Breast epithelium (tissue), 4 donors: ENCODE measurements around the gene SYT5. TPM values are rescaled to one million over a fixed set of nuclear protein-coding genes. Genes with fewer than 3 reads are reported as not detected.
A peak's percentile ranks its signal among the peaks of the same experiment; 100 is the strongest.

Source experiments
- DNase-seq, 2 donors: peaks; one replicate each; pipeline ENCODE4 v3.0.0-alpha.2; 2019; ENCODE audit warnings: low spot score in 2 of 2
- H3K27ac ChIP-seq, 2 donors: fragments of 200-600 bp; sonication (generic) in 1 of 2; one replicate each; pipeline ENCODE4 v1.5.1; 2016 to 2019; ENCODE audit warnings: mild to moderate bottlenecking in 1 of 2
- H3K27me3 ChIP-seq, 2 donors: fragments of 200-600 bp; sonication (generic) in 1 of 2; one replicate each; pipeline versions ENCODE4 v1.5.1 to v1.6.0; 2017 to 2019; ENCODE audit warnings: control low read depth in 1 of 2, mild to moderate bottlenecking in 1 of 2
- H3K36me3 ChIP-seq: fragments of 200-600 bp; one replicate; pipeline ENCODE4 v1.5.1; 2019
- H3K4me1 ChIP-seq, 2 donors: fragments of 200-600 bp; sonication (generic); one replicate each; pipeline ENCODE4 v1.5.1; 2016 to 2019; ENCODE audit warnings: control low read depth in 1 of 2
- H3K4me3 ChIP-seq, 3 donors: fragments of 200-600 bp; sonication (generic); 1 replicate in 2 of 3; 2 replicates in 1 of 3; pipeline ENCODE4 v1.5.1; 2016 to 2019; ENCODE audit warnings: mild to moderate bottlenecking in 3 of 3, moderate library complexity in 2 of 3
- H3K9me3 ChIP-seq, 2 donors: fragments of 200-600 bp; sonication (generic) in 1 of 2; one replicate each; pipeline ENCODE4 v1.5.1; 2016 to 2019; ENCODE audit warnings: control low read depth in 1 of 2
- CTCF ChIP-seq, 3 donors: fragments of 450-650 bp; IDR thresholded peaks; one replicate each; pipeline ENCODE4 v1.5.1; 2016 to 2017; ENCODE audit warnings: antibody characterized with exemption in 3 of 3, mild to moderate bottlenecking in 3 of 3, moderate library complexity in 3 of 3
- POLR2A ChIP-seq: fragments of 450-650 bp; IDR thresholded peaks from one replicate; pipeline ENCODE4 v1.6.1; 2016; ENCODE audit warnings: antibody characterized with exemption, mild to moderate bottlenecking, moderate library complexity
- POLR2AphosphoS5 ChIP-seq, 3 donors: sonication (generic); formaldehyde crosslinking; IDR thresholded peaks; one replicate each; pipeline ENCODE4 v1.6.1; 2017; ENCODE audit warnings: antibody characterized with exemption in 3 of 3
- intact Hi-C: fragments of 100-400 bp; cut with DNase I; formaldehyde crosslinking; loops from one replicate; pipeline ENCODE4 v1.15.1; 2023; ENCODE audit warnings: low total_unique reads
- total RNA-seq, 3 donors: library from RNA; depleted of rRNA; stranded (reverse); fragments of >200 nt; gene quantifications; one replicate each; pipeline ENCODE4 v1.1.0, GENCODE V29; 2016

Gene SYT5
- total RNA-seq, 3 donors from 2014 or later: under 0.01 TPM; not detected in 2

- Histone ChIP-seq H3K9me3 (no peaks in the 10 kb centered on the region), H3K4me1 (peaks cover 0 to 4% of the 10 kb centered on the region in 2 donors), H3K27ac (no peak overlapping the region), H3K36me3 (no peaks in the 10 kb centered on the region), H3K27me3 (peaks cover 5 to 89% of the 10 kb centered on the region in 2 donors), H3K4me3 (peak overlapping the region in 2 of 3 donors; percentile 30 to 56)
- intact Hi-C loops: loop anchor here (10.0 kb wide), 1 partner anchor 1476 kb away; no protein-coding TSS in a partner anchor
- no peak for DNase-seq
- TF ChIP-seq CTCF (IDR thresholded peaks at IDR 0.05): no peak
- no peak for TF ChIP-seq POLR2AphosphoS5 (IDR thresholded peaks at IDR 0.05)
- TF ChIP-seq POLR2A: no peak
Observed at GRCh38 chr19:55178781-55179599, 1.1 kb downstream of the SYT5 start.

GRCh38 chr19:55176076-55176475 lies 4.0 kb downstream of the SYT5 start:
- TF ChIP-seq POLR2AphosphoS5 (IDR thresholded peaks at IDR 0.05) (no peak), CTCF (IDR thresholded peaks at IDR 0.05) (no peak), POLR2A (no peak)
- Histone ChIP-seq H3K4me3 (no peak overlapping the region), H3K9me3 (no peaks in the 10 kb centered on the region), H3K4me1 (peaks cover 0 to 6% of the 10 kb centered on the region in 2 donors), H3K27ac (no peak overlapping the region), H3K36me3 (no peaks in the 10 kb centered on the region), H3K27me3 (peaks cover 5 to 96% of the 10 kb centered on the region in 2 donors)
- DNase-seq: no peak
- intact Hi-C loops: loop anchor here (10.0 kb wide), 1 partner anchor 1479 kb away; no protein-coding TSS in a partner anchor

DNA sequence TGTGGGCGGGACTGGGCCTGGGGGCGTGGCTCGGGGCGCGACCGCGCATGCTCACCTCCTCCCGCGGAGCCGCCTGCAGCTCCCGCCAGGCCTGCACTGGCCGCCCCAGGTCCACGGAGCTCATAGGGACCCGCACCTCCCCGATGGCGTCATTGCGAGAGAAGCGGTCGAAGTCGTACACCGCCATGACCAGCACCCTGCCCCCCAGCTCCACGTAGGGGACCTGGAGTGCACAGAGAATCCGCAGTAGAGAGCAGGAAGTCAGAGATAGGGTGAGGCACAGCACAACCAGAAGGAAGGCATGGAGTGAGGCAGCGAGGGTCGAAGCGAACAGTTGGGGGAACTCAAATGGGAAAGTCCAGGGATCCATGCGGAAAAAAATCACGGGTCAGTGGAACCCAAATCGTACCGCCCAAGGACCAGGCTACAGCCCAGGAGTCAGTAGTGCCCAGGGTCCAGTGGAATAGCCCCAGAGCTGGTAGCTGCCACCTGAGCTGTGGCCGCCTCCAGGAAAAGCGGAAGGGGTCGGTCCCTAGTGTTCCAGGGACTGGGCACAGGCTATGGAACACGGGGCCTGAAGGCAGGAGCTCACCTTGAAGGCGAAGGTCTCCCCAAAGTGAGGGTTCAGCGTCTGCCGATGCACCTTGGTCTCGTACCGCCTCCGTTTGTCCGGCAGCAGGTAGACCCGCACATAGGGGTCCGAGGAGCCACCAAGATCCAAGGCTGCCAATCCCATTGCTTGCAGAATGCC lies 4.8 kb downstream of the SYT5 start:
- DNase-seq: no peak
- TF ChIP-seq POLR2AphosphoS5 (IDR thresholded peaks at IDR 0.05) (no peak), POLR2A (no peak), CTCF (IDR thresholded peaks at IDR 0.05) (no peak)
- intact Hi-C loops: loop anchor here (10.0 kb wide), 1 partner anchor 1480 kb away; no protein-coding TSS in a partner anchor
- no peaks in the 10 kb centered on the region for H3K36me3 ChIP-seq
- no peak overlapping the region for H3K27ac ChIP-seq
- peaks cover 0 to 6% of the 10 kb centered on the region in 2 donors for H3K4me1 ChIP-seq
- H3K9me3 ChIP-seq: no peaks in the 10 kb centered on the region
- peaks cover 5 to 96% of the 10 kb centered on the region in 2 donors for H3K27me3 ChIP-seq
- no peak overlapping the region for H3K4me3 ChIP-seq

DNA sequence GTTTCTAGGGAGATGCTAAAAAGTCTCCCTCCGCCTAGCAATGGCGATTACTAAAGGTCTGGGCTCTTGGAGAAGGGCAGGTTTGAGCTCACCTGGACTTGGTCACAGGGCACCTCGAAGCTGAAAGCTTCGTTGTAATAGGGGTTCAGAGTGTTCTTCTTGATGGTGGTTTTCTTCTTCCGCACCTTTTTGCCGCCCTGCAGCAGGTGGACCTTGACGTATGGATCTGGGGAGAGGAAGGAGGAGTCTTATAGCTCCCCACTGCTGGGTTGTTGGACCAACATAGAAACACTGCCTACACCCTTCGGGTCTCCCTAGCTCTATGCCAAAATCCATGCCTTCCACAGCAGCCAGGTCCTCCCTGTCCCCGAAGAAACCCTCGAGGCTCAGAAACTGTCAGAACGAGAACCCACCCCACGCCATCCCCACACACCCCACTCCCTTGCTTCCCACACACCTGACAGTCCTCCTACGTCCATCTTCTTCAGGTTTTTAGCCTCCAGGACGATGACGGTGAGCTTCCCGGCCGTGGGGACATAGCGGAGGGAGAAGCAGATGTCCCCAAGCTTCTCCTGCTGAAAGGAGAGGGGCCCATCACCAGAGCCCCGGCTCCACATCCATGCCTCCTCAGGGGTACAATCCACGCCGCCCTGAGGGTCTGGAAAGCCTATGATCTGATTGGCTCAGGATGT lies 5.5 kb downstream of the SYT5 start:
- Histone ChIP-seq H3K27me3 (peaks cover 5 to 96% of the 10 kb centered on the region in 2 donors), H3K36me3 (no peaks in the 10 kb centered on the region), H3K27ac (no peak overlapping the region), H3K4me3 (peak overlapping the region in 1 of 3 donors; percentile 69), H3K4me1 (peaks cover 0 to 6% of the 10 kb centered on the region in 2 donors), H3K9me3 (no peaks in the 10 kb centered on the region)
- no peak for DNase-seq
- intact Hi-C loops: loop anchor here (5.0 to 10.0 kb wide), 2 partner anchors 802 to 1480 kb away; no protein-coding TSS in a partner anchor
- no peak for TF ChIP-seq POLR2AphosphoS5 (IDR thresholded peaks at IDR 0.05)
- no peak for TF ChIP-seq CTCF (IDR thresholded peaks at IDR 0.05)
- no peak for TF ChIP-seq POLR2A
